HG02973 (cell line): Measurements from ENCODE around the gene C19orf33.

Experiments used
- ATAC-seq: cut with Tn5 transposase; IDR thresholded peaks from one replicate; pipeline ENCODE4 v1.9.1; 2021; ENCODE audit warnings: moderate library complexity; ENCODE audit not compliant: unreplicated experiment

C19orf33 gene

GRCh38 chr19:38308006-38308766 is 4.1 kb downstream of the C19orf33 start:
- no peak for ATAC-seq

GRCh38 chr19:38308926-38309614 is 5.0 kb downstream of the C19orf33 start:
- no peak for ATAC-seq

- no peak for ATAC-seq
These were observed 5.7 kb downstream of the C19orf33 start for GRCh38 chr19:38309615-38310278.

GRCh38 chr19:38310279-38310670 is 6.2 kb downstream of the C19orf33 start:
- ATAC-seq = no peak

GRCh38 chr19:38310986-38311385 is 6.9 kb downstream of the C19orf33 start:
- no peak for ATAC-seq

GRCh38 chr19:38315657-38316476 is 11.8 kb downstream of the C19orf33 start, which contains the start of gene YIF1B:
Gene YIF1B (minus strand): TSS chr19:38315947. CDS start chr19:38315917, 30 bp downstream.
- ATAC-seq = peak; percentile 80

- ATAC-seq = no peak
These were observed 12.5 kb downstream of the C19orf33 start for GRCh38 chr19:38316477-38317067.

- no peak for ATAC-seq
These were observed 13.1 kb downstream of the C19orf33 start for GRCh38 chr19:38317104-38317612.

- no peak for ATAC-seq
These were observed 14.6 kb downstream of the C19orf33 start for GRCh38 chr19:38318660-38319059.

GRCh38 chr19:38319421-38320258 is 15.6 kb downstream of the C19orf33 start, which contains the start of gene KCNK6:
Gene KCNK6 (plus strand): TSS chr19:38319845. CDS start chr19:38319951, 106 bp downstream.
- no peak for ATAC-seq

GRCh38 chr19:38320969-38321339 is 16.9 kb downstream of the C19orf33 start:
- no peak for ATAC-seq

- ATAC-seq = no peak
These were observed 17.7 kb downstream of the C19orf33 start for GRCh38 chr19:38321646-38322196.

GRCh38 chr19:38323291-38323690 is 19.2 kb downstream of the C19orf33 start:
- no peak for ATAC-seq

- no peak for ATAC-seq
These were observed 20.4 kb downstream of the C19orf33 start for GRCh38 chr19:38324431-38324830.

- ATAC-seq = no peak
These were observed 22.5 kb downstream of the C19orf33 start for GRCh38 chr19:38326591-38326990.

GRCh38 chr19:38329651-38330050 is 25.6 kb downstream of the C19orf33 start:
- no peak for ATAC-seq

GRCh38 chr19:38331728-38332127 is 27.7 kb downstream of the C19orf33 start:
- ATAC-seq = no peak

GRCh38 chr19:38333245-38333644 is 29.2 kb downstream of the C19orf33 start:
- ATAC-seq = no peak
